HepG2 (cell line): Measurements from ENCODE around the gene GGPS1. TPM values are rescaled to one million over a fixed set of nuclear protein-coding genes. Genes with fewer than 3 reads are reported as not detected.

Experiments
- DR1 ChIP-seq: sonication (generic); formaldehyde crosslinking; IDR thresholded peaks from 2 replicates; pipeline ENCODE4 v1.8.0; 2021; ENCODE audit warnings: mild to moderate bottlenecking, missing genetic modification reagents, inconsistent platforms
- ESRRA ChIP-seq: sonication (generic); formaldehyde crosslinking; IDR thresholded peaks from 2 replicates; pipeline ENCODE4 v1.5.1; 2020; ENCODE audit warnings: mild to moderate bottlenecking, low read depth, missing genetic modification reagents
- HMGXB4 ChIP-seq, 2 experiments: sonication (generic) in 1 of 2; formaldehyde crosslinking in 1 of 2; IDR thresholded peaks; 2 replicates each; pipeline versions ENCODE4 v1.4.0 to v1.6.1; 2018 to 2020; ENCODE audit warnings: missing genetic modification reagents in 2 of 2, borderline replicate concordance in 1 of 2, low read depth in 1 of 2, mild to moderate bottlenecking in 1 of 2, missing biosample characterization in 1 of 2
- HNRNPH1 ChIP-seq: fragments of 200-400 bp; formaldehyde crosslinking; optimal IDR thresholded peaks from 2 replicates; pipeline ENCODE3; 2017; ENCODE audit warnings: mild to moderate bottlenecking, low read depth, low read length
- KDM6A ChIP-seq: IDR thresholded peaks from 2 replicates; pipeline ENCODE4 v1.6.1; 2016; ENCODE audit warnings: low read depth
- MYC ChIP-seq: sonication (generic); formaldehyde crosslinking; IDR thresholded peaks from 2 replicates; pipeline ENCODE4 v1.9.0; 2021; ENCODE audit warnings: missing genetic modification reagents, borderline replicate concordance
- RCOR2 ChIP-seq: IDR thresholded peaks from 2 replicates; pipeline ENCODE4 v1.6.1; 2016; ENCODE audit warnings: missing biosample characterization, missing genetic modification reagents
- SRY ChIP-seq: sonication (generic); formaldehyde crosslinking; IDR thresholded peaks from 2 replicates; pipeline ENCODE4 v1.8.0; 2022; ENCODE audit warnings: mild to moderate bottlenecking, missing genetic modification reagents
- TOPORS ChIP-seq: sonication (generic); formaldehyde crosslinking; IDR thresholded peaks from 2 replicates; pipeline ENCODE4 v1.8.0; 2023; ENCODE audit warnings: mild to moderate bottlenecking, missing genetic modification reagents
- TRIM24 ChIP-seq: sonication (generic); formaldehyde crosslinking; IDR thresholded peaks from 2 replicates; pipeline ENCODE4 v1.8.0; 2022; ENCODE audit warnings: mild to moderate bottlenecking, missing genetic modification reagents
- U2AF2 ChIP-seq: fragments of 200-400 bp; formaldehyde crosslinking; IDR thresholded peaks from 2 replicates; pipeline ENCODE4 v1.6.1; 2017; ENCODE audit warnings: low read depth, mild to moderate bottlenecking, low read length
- ZNF260 ChIP-seq: sonication (generic); formaldehyde crosslinking; IDR thresholded peaks from 2 replicates; pipeline ENCODE4 v1.4.0; 2020; ENCODE audit warnings: missing genetic modification reagents, low read depth, mild to moderate bottlenecking, borderline replicate concordance
- ZNF337 ChIP-seq: sonication (generic); formaldehyde crosslinking; IDR thresholded peaks from 2 replicates; pipeline ENCODE4 v1.5.1; 2020; ENCODE audit warnings: missing genetic modification reagents, low read depth, mild to moderate bottlenecking, borderline replicate concordance
- ZNF343 ChIP-seq: sonication (generic); formaldehyde crosslinking; IDR thresholded peaks from 2 replicates; pipeline ENCODE4 v1.4.0; 2020; ENCODE audit warnings: mild to moderate bottlenecking, missing genetic modification reagents
- ZNF784 ChIP-seq: sonication (generic); formaldehyde crosslinking; IDR thresholded peaks from 2 replicates; pipeline ENCODE4 v1.5.1; 2020; ENCODE audit warnings: missing genetic modification reagents, mild to moderate bottlenecking, borderline replicate concordance
- ZNF790 ChIP-seq: sonication (generic); formaldehyde crosslinking; IDR thresholded peaks from 2 replicates; pipeline ENCODE4 v1.8.0; 2022; ENCODE audit warnings: missing genetic modification reagents, mild to moderate bottlenecking, borderline replicate concordance
- polyA plus RNA-seq, 8 experiments: library from polyadenylated mRNA; depleted of rRNA in 3 of 8; stranded (reverse) in 7 of 8; unstranded in 1 of 8; fragments of >200 nt; fragmentation: Illumina TruSeq in 4 of 8; extraction: Trizol in 4 of 8; gene quantifications; 2 replicates each; pipeline versions ENCODE4 v1.2.1 to v1.2.3, GENCODE V29; 2011 to 2016; ENCODE audit warnings: low read depth in 4 of 8, missing spikeins in 1 of 8, mixed read lengths in 1 of 8; ENCODE audit not compliant: insufficient read depth in 1 of 8
- total RNA-seq, 5 experiments: library from RNA; depleted of rRNA; stranded (reverse); fragments of >200 nt; fragmentation: Illumina TruSeq; extraction: Trizol; gene quantifications; 2 replicates each; pipeline ENCODE4 v1.2.3, GENCODE V29; 2016; ENCODE audit warnings: low read depth in 1 of 5
- TF ChIP-seq, protein P1 (sequence below): conservative IDR thresholded peaks from 2 replicates; pipeline ENCODE4 v1.6.1; 2018; ENCODE audit warnings: missing genetic modification reagents
- TF ChIP-seq, protein P2 (sequence below): sonication (generic); formaldehyde crosslinking; IDR thresholded peaks from 2 replicates; pipeline ENCODE4 v1.8.0; 2022; ENCODE audit warnings: mild to moderate bottlenecking, missing genetic modification reagents; ENCODE audit not compliant: insufficient replicate concordance
- TF ChIP-seq, protein P3 (sequence below): sonication (generic); formaldehyde crosslinking; IDR thresholded peaks from 2 replicates; pipeline ENCODE4 v1.4.0; 2020; ENCODE audit warnings: missing genetic modification reagents

Gene GGPS1
- total and polyA plus RNA-seq, 2 of the 13 experiments (the other 11 are each of a cell fraction or from before 2014, with no cell fraction given), result 28.8 to 42.6 TPM

DNA sequence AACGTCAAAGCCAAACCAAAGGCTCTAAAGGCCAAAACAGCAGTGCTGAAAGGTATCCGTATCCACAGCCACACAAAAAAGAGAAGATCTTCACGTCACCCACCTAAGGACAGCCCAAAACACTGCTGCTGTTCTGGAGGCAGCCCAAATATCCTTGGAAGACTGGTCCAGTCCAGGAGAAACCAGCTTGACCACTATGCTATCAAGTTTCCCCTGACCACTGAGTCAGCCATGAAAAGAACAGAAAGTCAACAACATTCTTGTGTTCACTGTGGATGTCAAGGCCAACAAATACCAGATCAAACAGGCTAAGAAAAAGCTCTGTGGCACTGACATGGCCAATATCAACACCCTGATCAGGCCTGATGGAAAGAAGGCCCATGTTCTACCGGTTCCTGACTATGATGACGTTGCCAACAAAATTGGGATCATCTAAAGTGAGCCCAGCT, 32.4 kb upstream of the GGPS1 start (continued):
- TF ChIP-seq, protein P1, sequence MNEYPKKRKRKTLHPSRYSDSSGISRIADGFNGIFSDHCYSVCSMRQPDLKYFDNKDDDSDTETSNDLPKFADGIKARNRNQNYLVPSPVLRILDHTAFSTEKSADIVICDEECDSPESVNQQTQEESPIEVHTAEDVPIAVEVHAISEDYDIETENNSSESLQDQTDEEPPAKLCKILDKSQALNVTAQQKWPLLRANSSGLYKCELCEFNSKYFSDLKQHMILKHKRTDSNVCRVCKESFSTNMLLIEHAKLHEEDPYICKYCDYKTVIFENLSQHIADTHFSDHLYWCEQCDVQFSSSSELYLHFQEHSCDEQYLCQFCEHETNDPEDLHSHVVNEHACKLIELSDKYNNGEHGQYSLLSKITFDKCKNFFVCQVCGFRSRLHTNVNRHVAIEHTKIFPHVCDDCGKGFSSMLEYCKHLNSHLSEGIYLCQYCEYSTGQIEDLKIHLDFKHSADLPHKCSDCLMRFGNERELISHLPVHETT (CRISPR knock-in tag), result no peak
- TF ChIP-seq, protein P2, sequence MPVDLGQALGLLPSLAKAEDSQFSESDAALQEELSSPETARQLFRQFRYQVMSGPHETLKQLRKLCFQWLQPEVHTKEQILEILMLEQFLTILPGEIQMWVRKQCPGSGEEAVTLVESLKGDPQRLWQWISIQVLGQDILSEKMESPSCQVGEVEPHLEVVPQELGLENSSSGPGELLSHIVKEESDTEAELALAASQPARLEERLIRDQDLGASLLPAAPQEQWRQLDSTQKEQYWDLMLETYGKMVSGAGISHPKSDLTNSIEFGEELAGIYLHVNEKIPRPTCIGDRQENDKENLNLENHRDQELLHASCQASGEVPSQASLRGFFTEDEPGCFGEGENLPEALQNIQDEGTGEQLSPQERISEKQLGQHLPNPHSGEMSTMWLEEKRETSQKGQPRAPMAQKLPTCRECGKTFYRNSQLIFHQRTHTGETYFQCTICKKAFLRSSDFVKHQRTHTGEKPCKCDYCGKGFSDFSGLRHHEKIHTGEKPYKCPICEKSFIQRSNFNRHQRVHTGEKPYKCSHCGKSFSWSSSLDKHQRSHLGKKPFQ (CRISPR knock-in tag), result no peak
- no peak for TF ChIP-seq ZNF343 (CRISPR knock-in tag)
- TF ChIP-seq TOPORS (CRISPR knock-in tag), result no peak
- TF ChIP-seq RCOR2 (CRISPR knock-in tag), result peak; percentile 86
- no peak for TF ChIP-seq TRIM24 (CRISPR knock-in tag)
- no peak for TF ChIP-seq ZNF784 (CRISPR knock-in tag)
- TF ChIP-seq ZNF790 (CRISPR knock-in tag), result no peak
- TF ChIP-seq HNRNPH1, result no peak
- TF ChIP-seq ZNF260 (CRISPR knock-in tag), result no peak
- TF ChIP-seq U2AF2, result no peak
- TF ChIP-seq SRY (CRISPR knock-in tag), result no peak
- no peak for TF ChIP-seq ZNF337 (CRISPR knock-in tag)
- TF ChIP-seq KDM6A (CRISPR knock-in tag), result no peak
- no peak for TF ChIP-seq HMGXB4 (CRISPR knock-in tag; IDR thresholded peaks at IDR 0.05; ENCODE audit: borderline replicate concordance in 1 of 2, low read depth in 1 of 2)
- no peak for TF ChIP-seq MYC
- TF ChIP-seq ESRRA, result no peak
- TF ChIP-seq, protein P3, sequence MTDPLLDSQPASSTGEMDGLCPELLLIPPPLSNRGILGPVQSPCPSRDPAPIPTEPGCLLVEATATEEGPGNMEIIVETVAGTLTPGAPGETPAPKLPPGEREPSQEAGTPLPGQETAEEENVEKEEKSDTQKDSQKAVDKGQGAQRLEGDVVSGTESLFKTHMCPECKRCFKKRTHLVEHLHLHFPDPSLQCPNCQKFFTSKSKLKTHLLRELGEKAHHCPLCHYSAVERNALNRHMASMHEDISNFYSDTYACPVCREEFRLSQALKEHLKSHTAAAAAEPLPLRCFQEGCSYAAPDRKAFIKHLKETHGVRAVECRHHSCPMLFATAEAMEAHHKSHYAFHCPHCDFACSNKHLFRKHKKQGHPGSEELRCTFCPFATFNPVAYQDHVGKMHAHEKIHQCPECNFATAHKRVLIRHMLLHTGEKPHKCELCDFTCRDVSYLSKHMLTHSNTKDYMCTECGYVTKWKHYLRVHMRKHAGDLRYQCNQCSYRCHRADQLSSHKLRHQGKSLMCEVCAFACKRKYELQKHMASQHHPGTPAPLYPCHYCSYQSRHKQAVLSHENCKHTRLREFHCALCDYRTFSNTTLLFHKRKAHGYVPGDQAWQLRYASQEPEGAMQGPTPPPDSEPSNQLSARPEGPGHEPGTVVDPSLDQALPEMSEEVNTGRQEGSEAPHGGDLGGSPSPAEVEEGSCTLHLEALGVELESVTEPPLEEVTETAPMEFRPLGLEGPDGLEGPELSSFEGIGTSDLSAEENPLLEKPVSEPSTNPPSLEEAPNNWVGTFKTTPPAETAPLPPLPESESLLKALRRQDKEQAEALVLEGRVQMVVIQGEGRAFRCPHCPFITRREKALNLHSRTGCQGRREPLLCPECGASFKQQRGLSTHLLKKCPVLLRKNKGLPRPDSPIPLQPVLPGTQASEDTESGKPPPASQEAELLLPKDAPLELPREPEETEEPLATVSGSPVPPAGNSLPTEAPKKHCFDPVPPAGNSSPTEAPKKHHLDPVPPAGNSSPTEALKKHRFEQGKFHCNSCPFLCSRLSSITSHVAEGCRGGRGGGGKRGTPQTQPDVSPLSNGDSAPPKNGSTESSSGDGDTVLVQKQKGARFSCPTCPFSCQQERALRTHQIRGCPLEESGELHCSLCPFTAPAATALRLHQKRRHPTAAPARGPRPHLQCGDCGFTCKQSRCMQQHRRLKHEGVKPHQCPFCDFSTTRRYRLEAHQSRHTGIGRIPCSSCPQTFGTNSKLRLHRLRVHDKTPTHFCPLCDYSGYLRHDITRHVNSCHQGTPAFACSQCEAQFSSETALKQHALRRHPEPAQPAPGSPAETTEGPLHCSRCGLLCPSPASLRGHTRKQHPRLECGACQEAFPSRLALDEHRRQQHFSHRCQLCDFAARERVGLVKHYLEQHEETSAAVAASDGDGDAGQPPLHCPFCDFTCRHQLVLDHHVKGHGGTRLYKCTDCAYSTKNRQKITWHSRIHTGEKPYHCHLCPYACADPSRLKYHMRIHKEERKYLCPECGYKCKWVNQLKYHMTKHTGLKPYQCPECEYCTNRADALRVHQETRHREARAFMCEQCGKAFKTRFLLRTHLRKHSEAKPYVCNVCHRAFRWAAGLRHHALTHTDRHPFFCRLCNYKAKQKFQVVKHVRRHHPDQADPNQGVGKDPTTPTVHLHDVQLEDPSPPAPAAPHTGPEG, result no peak
- no peak for TF ChIP-seq DR1
